GM23338 (cell line): ENCODE measurements around the gene CFAP299. TPM values are rescaled to one million over a fixed set of nuclear protein-coding genes. Genes with fewer than 3 reads are reported as not detected.

Experiments used
- ATAC-seq: fragments of 200-7000 bp; cut with Tn5 transposase; 3 replicates; pipeline ENCODE4 v1.9.1; 2020
- DNase-seq: peaks from one replicate; pipeline ENCODE4 v3.0.0-alpha.2; 2015; ENCODE audit warnings: low spot score
- H2AFZ ChIP-seq: fragments of 200-600 bp; sonication (generic); 2 replicates; pipeline ENCODE4 v1.8.0; 2016; ENCODE audit warnings: antibody characterized with exemption, mild to moderate bottlenecking, moderate library complexity
- H3F3A ChIP-seq: fragments of 200-600 bp; sonication (generic); replicated peaks from 2 replicates; pipeline ENCODE4 v1.8.0; 2017; ENCODE audit warnings: antibody characterized with exemption, mixed run types, low read depth
- H3K27ac ChIP-seq: fragments of 200-600 bp; sonication (generic); 2 replicates; pipeline ENCODE4 v1.6.1; 2016; ENCODE audit warnings: low read depth
- H3K27me3 ChIP-seq: fragments of 200-600 bp; sonication (generic); 2 replicates; pipeline ENCODE4 v1.8.0; 2016; ENCODE audit warnings: mild to moderate bottlenecking, mixed run types, moderate library complexity; ENCODE audit not compliant: insufficient read depth
- H3K36me3 ChIP-seq: fragments of 200-600 bp; sonication (generic); 2 replicates; pipeline ENCODE4 v1.8.0; 2016; ENCODE audit warnings: mild to moderate bottlenecking; ENCODE audit not compliant: insufficient read depth
- H3K4me1 ChIP-seq: fragments of 200-600 bp; sonication (generic); 2 replicates; pipeline ENCODE4 v1.8.0; 2016; ENCODE audit warnings: mild to moderate bottlenecking, moderate library complexity; ENCODE audit not compliant: insufficient read depth
- H3K4me2 ChIP-seq: fragments of 200-600 bp; sonication (generic); 2 replicates; pipeline ENCODE4 v1.7.1; 2017; ENCODE audit warnings: mixed run types
- H3K4me3 ChIP-seq: fragments of 200-600 bp; sonication (generic); 2 replicates; pipeline ENCODE4 v1.6.1; 2016; ENCODE audit warnings: mixed run types
- H3K79me2 ChIP-seq: fragments of 200-600 bp; sonication (generic); replicated peaks from 2 replicates; pipeline ENCODE4 v1.8.0; 2017; ENCODE audit warnings: mild to moderate bottlenecking; ENCODE audit not compliant: insufficient read depth
- H3K9me2 ChIP-seq: fragments of 200-600 bp; sonication (generic); 2 replicates; pipeline ENCODE4 v1.8.0; 2017; ENCODE audit not compliant: insufficient read depth
- H4K20me1 ChIP-seq: fragments of 200-600 bp; sonication (generic); replicated peaks from 2 replicates; pipeline ENCODE4 v1.8.0; 2017; ENCODE audit warnings: mild to moderate bottlenecking; ENCODE audit not compliant: insufficient read depth
- H3K27ac Mint-ChIP-seq: 2 replicates; pipeline ENCODE4 v1.8.0; 2020; ENCODE audit warnings: inconsistent platforms, mild to moderate bottlenecking, moderate library complexity, mixed read lengths
- H3K27me3 Mint-ChIP-seq: 3 replicates; pipeline ENCODE4 v1.8.0; 2022; ENCODE audit warnings: low read depth, mild to moderate bottlenecking, moderate library complexity, mixed read lengths, inconsistent platforms; ENCODE audit not compliant: insufficient read depth, poor library complexity
- H3K36me3 Mint-ChIP-seq: 3 replicates; pipeline ENCODE4 v1.8.0; 2021; ENCODE audit warnings: low read depth, mild to moderate bottlenecking, inconsistent platforms, moderate library complexity, mixed read lengths
- H3K4me1 Mint-ChIP-seq: 3 replicates; pipeline ENCODE4 v1.8.0; 2020; ENCODE audit warnings: mild to moderate bottlenecking, inconsistent platforms, mixed read lengths
- H3K4me3 Mint-ChIP-seq: 3 replicates; pipeline ENCODE4 v1.8.0; 2021; ENCODE audit warnings: moderate library complexity, mild to moderate bottlenecking, inconsistent platforms, mixed read lengths
- H3K9me3 Mint-ChIP-seq: 3 replicates; pipeline ENCODE4 v1.8.0; 2020; ENCODE audit warnings: moderate library complexity, mild to moderate bottlenecking, inconsistent platforms, mixed read lengths
- CREB1 ChIP-seq: fragments of 250-450 bp; sonication (Bioruptor Pico); IDR thresholded peaks from 2 replicates; pipeline ENCODE4 v1.5.0; 2020; ENCODE audit warnings: low read depth, mild to moderate bottlenecking, moderate library complexity
- EZH2 ChIP-seq: fragments of 200-600 bp; sonication (generic); IDR thresholded peaks from one replicate; pipeline ENCODE4 v1.8.0; 2017; ENCODE audit warnings: antibody characterized with exemption, mild to moderate bottlenecking, low read depth; ENCODE audit not compliant: unreplicated experiment
- EZH2phosphoT487 ChIP-seq: fragments of 200-600 bp; sonication (generic); IDR thresholded peaks from one replicate; pipeline ENCODE4 v1.8.1; 2018; ENCODE audit warnings: antibody characterized with exemption; ENCODE audit not compliant: unreplicated experiment
- JUNB ChIP-seq: IDR thresholded peaks from one replicate; pipeline ENCODE4 v1.6.1; 2016; ENCODE audit warnings: antibody characterized with exemption; ENCODE audit not compliant: unreplicated experiment
- NANOG ChIP-seq: IDR thresholded peaks from 2 replicates; pipeline ENCODE4 v1.6.1; 2016; ENCODE audit warnings: antibody characterized with exemption, borderline replicate concordance
- POLR2AphosphoS5 ChIP-seq: IDR thresholded peaks from 2 replicates; pipeline ENCODE4 v1.6.1; 2016; ENCODE audit warnings: antibody characterized with exemption, low read depth
- STAT1 ChIP-seq: IDR thresholded peaks from one replicate; pipeline ENCODE4 v1.6.1; 2016; ENCODE audit warnings: antibody characterized with exemption; ENCODE audit not compliant: unreplicated experiment
- ZNF114 ChIP-seq: fragments of 250-450 bp; sonication (Bioruptor Pico); IDR thresholded peaks from 2 replicates; pipeline ENCODE4 v1.5.0; 2020; ENCODE audit warnings: mild to moderate bottlenecking, moderate library complexity
- polyA plus RNA-seq: library from polyadenylated mRNA; unstranded; fragments of >200 nt; fragmentation: Nextera tagmentation; extraction: Ambion mirVana; gene quantifications from 2 replicates; pipeline ENCODE4 v1.2.1, GENCODE V29; 2016
- total RNA-seq: library from RNA; depleted of rRNA; stranded (reverse); fragments of >200 nt; shearing (Covaris generic); gene quantifications from 2 replicates; pipeline ENCODE4 v1.2.3, GENCODE V29; 2014
- TF ChIP-seq, protein P1 (sequence below), 2 experiments: fragments of 200-600 bp in 1 of 2; sonication (generic) in 1 of 2; conservative IDR thresholded peaks; 2 replicates each; pipeline versions ENCODE4 v1.5.1 to v1.6.1; 2016 to 2017; ENCODE audit warnings: antibody characterized with exemption in 2 of 2, low read depth in 2 of 2, mild to moderate bottlenecking in 2 of 2, moderate library complexity in 1 of 2
- TF ChIP-seq, protein P2 (sequence below): fragments of 250-450 bp; sonication (Bioruptor Pico); IDR thresholded peaks from 2 replicates; pipeline ENCODE4 v1.5.0; 2020; ENCODE audit warnings: mild to moderate bottlenecking, moderate library complexity
- TF ChIP-seq, protein P3 (sequence below): IDR thresholded peaks from 2 replicates; pipeline ENCODE4 v1.6.1; 2016; ENCODE audit warnings: antibody characterized with exemption

The CFAP299 gene
- total and polyA plus RNA-seq, 2 experiments from 2014 or later, result not detected

DNA sequence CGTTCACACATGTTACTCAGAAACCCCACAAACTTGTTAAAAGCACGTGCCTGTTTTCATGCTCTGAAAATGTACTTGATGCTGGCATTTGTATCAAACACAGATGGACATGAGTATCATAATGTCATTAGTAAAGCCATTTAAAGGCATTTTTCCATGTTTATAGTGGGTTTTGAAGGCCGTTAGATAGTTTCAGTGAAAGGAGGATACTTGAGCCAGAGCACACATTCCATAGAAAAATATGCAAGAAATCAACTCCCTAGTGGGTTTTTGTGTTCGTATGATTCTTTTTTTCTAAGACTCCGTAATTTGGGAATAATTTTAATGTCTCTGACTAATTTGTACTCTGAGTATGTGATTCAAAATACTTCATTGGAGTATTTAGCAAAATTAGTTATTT is 478.7 kb downstream of the CFAP299 start:
- Mint-ChIP-seq H3K9me3 (no peaks in the 10 kb centered on the region), H3K4me1 (peaks cover 5% of the 10 kb centered on the region; the same call in 2 of the 3 replicates), H3K4me3 (no peak overlapping the region), H3K27ac (no peak overlapping the region), H3K27me3 (no peaks in the 10 kb centered on the region), H3K36me3 (no peaks in the 10 kb centered on the region)
- TF ChIP-seq, protein P1, sequence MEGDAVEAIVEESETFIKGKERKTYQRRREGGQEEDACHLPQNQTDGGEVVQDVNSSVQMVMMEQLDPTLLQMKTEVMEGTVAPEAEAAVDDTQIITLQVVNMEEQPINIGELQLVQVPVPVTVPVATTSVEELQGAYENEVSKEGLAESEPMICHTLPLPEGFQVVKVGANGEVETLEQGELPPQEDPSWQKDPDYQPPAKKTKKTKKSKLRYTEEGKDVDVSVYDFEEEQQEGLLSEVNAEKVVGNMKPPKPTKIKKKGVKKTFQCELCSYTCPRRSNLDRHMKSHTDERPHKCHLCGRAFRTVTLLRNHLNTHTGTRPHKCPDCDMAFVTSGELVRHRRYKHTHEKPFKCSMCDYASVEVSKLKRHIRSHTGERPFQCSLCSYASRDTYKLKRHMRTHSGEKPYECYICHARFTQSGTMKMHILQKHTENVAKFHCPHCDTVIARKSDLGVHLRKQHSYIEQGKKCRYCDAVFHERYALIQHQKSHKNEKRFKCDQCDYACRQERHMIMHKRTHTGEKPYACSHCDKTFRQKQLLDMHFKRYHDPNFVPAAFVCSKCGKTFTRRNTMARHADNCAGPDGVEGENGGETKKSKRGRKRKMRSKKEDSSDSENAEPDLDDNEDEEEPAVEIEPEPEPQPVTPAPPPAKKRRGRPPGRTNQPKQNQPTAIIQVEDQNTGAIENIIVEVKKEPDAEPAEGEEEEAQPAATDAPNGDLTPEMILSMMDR (conservative IDR thresholded peaks at IDR 0.05; ENCODE audit: low read depth in 2 of 2), result no peak
- TF ChIP-seq ZNF114 (no peak), STAT1 (no peak), JUNB (no peak), EZH2 (no peak), EZH2phosphoT487 (no peak), CREB1 (CRISPR knock-in tag) (no peak), POLR2AphosphoS5 (no peak), NANOG (no peak)
- TF ChIP-seq, protein P2, sequence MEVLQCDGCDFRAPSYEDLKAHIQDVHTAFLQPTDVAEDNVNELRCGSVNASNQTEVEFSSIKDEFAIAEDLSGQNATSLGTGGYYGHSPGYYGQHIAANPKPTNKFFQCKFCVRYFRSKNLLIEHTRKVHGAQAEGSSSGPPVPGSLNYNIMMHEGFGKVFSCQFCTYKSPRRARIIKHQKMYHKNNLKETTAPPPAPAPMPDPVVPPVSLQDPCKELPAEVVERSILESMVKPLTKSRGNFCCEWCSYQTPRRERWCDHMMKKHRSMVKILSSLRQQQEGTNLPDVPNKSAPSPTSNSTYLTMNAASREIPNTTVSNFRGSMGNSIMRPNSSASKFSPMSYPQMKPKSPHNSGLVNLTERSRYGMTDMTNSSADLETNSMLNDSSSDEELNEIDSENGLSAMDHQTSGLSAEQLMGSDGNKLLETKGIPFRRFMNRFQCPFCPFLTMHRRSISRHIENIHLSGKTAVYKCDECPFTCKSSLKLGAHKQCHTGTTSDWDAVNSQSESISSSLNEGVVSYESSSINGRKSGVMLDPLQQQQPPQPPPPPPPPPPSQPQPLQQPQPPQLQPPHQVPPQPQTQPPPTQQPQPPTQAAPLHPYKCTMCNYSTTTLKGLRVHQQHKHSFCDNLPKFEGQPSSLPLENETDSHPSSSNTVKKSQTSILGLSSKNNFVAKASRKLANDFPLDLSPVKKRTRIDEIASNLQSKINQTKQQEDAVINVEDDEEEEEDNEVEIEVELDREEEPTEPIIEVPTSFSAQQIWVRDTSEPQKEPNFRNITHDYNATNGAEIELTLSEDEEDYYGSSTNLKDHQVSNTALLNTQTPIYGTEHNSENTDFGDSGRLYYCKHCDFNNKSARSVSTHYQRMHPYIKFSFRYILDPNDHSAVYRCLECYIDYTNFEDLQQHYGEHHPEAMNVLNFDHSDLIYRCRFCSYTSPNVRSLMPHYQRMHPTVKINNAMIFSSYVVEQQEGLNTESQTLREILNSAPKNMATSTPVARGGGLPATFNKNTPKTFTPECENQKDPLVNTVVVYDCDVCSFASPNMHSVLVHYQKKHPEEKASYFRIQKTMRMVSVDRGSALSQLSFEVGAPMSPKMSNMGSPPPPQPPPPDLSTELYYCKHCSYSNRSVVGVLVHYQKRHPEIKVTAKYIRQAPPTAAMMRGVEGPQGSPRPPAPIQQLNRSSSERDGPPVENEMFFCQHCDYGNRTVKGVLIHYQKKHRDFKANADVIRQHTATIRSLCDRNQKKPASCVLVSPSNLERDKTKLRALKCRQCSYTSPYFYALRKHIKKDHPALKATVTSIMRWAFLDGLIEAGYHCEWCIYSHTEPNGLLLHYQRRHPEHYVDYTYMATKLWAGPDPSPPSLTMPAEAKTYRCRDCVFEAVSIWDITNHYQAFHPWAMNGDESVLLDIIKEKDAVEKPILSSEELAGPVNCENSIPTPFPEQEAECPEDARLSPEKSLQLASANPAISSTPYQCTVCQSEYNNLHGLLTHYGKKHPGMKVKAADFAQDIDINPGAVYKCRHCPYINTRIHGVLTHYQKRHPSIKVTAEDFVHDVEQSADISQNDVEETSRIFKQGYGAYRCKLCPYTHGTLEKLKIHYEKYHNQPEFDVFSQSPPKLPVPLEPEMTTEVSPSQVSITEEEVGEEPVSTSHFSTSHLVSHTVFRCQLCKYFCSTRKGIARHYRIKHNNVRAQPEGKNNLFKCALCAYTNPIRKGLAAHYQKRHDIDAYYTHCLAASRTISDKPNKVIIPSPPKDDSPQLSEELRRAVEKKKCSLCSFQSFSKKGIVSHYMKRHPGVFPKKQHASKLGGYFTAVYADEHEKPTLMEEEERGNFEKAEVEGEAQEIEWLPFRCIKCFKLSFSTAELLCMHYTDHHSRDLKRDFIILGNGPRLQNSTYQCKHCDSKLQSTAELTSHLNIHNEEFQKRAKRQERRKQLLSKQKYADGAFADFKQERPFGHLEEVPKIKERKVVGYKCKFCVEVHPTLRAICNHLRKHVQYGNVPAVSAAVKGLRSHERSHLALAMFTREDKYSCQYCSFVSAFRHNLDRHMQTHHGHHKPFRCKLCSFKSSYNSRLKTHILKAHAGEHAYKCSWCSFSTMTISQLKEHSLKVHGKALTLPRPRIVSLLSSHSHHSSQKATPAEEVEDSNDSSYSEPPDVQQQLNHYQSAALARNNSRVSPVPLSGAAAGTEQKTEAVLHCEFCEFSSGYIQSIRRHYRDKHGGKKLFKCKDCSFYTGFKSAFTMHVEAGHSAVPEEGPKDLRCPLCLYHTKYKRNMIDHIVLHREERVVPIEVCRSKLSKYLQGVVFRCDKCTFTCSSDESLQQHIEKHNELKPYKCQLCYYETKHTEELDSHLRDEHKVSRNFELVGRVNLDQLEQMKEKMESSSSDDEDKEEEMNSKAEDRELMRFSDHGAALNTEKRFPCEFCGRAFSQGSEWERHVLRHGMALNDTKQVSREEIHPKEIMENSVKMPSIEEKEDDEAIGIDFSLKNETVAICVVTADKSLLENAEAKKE (CRISPR knock-in tag), result no peak
- TF ChIP-seq, protein P3, sequence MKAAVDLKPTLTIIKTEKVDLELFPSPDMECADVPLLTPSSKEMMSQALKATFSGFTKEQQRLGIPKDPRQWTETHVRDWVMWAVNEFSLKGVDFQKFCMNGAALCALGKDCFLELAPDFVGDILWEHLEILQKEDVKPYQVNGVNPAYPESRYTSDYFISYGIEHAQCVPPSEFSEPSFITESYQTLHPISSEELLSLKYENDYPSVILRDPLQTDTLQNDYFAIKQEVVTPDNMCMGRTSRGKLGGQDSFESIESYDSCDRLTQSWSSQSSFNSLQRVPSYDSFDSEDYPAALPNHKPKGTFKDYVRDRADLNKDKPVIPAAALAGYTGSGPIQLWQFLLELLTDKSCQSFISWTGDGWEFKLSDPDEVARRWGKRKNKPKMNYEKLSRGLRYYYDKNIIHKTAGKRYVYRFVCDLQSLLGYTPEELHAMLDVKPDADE, result no peak
- Histone ChIP-seq H3K27ac (no peak overlapping the region), H3F3A (no peaks in the 10 kb centered on the region), H3K79me2 (no peaks in the 10 kb centered on the region), H3K27me3 (no peaks in the 10 kb centered on the region), H4K20me1 (no peaks in the 10 kb centered on the region), H3K4me3 (no peak overlapping the region), H3K9me2 (no peaks in the 10 kb centered on the region), H3K4me2 (no peak overlapping the region), H3K36me3 (no peaks in the 10 kb centered on the region), H2AFZ (no peak overlapping the region), H3K4me1 (no peaks in the 10 kb centered on the region; the same call in 1 of the 2 replicates)
- DNase-seq, result no peak
- ATAC-seq, result no peak
